Pulmonary artery endothelial cell (primary cell): ENCODE results near the gene NUFIP1. TPM values are rescaled to one million over a fixed set of nuclear protein-coding genes. Genes with fewer than 3 reads are reported as not detected.
"Not testable (repeated sequence)": the region's sequence is repeated elsewhere in the genome, so short reads cannot be mapped to it uniquely, and the experiment has no call there.

Experiments used
- DNase-seq: peaks from one replicate; pipeline ENCODE4 v3.0.0-alpha.2; 2011; ENCODE audit warnings: low read depth, low spot score
- total RNA-seq: library from RNA; depleted of rRNA; stranded (reverse); fragments of >200 nt; gene quantifications from 2 replicates; pipeline ENCODE4 v1.2.3, GENCODE V29; 2014

NUFIP1 gene
- total RNA-seq = 2.5 TPM in 2 replicates

GRCh38 chr13:44989071-44989889, at the start of gene NUFIP1, which contains the start of gene GPALPP1:
NUFIP1 (minus strand) TSS chr13:44989471; CDS start chr13:44989436, 35 bp downstream.
GPALPP1 (plus strand) TSS chr13:44989538; CDS start chr13:44989655, 117 bp downstream.
- peak; percentile 88 for DNase-seq

GRCh38 chr13:45036206-45036605, 46.9 kb upstream of the NUFIP1 start:
- DNase-seq = no peak

- DNase-seq = no peak
These were observed 45.1 kb upstream of the NUFIP1 start for GRCh38 chr13:45034342-45034741.

GRCh38 chr13:45024847-45025246, 35.6 kb upstream of the NUFIP1 start:
- DNase-seq = no peak

GRCh38 chr13:45021250-45021649, 32.0 kb upstream of the NUFIP1 start:
- DNase-seq = no peak

- not testable (repeated sequence) for DNase-seq
These were observed 30.7 kb upstream of the NUFIP1 start for GRCh38 chr13:45019981-45020380.

- DNase-seq = no peak
These were observed 27.6 kb upstream of the NUFIP1 start for GRCh38 chr13:45016792-45017425.

- peak; percentile 2 for DNase-seq
These were observed 26.0 kb upstream of the NUFIP1 start for GRCh38 chr13:45015300-45015699.

- DNase-seq = no peak
These were observed 21.9 kb upstream of the NUFIP1 start for GRCh38 chr13:45011198-45011597.

GRCh38 chr13:45007823-45008222, 18.6 kb upstream of the NUFIP1 start:
- no peak for DNase-seq

GRCh38 chr13:45007225-45007624, 18.0 kb upstream of the NUFIP1 start:
- DNase-seq = no peak

GRCh38 chr13:45004096-45004495, 14.8 kb upstream of the NUFIP1 start:
- DNase-seq = no peak

- DNase-seq = no peak
These were observed 14.1 kb upstream of the NUFIP1 start for GRCh38 chr13:45003417-45003816.

- DNase-seq = no peak
These were observed 670 bp upstream of the NUFIP1 start for GRCh38 chr13:44989941-44990340.

GRCh38 chr13:44978328-44978727, 10.9 kb downstream of the NUFIP1 start:
- DNase-seq = no peak

GRCh38 chr13:44976949-44977583, 12.2 kb downstream of the NUFIP1 start:
- DNase-seq = no peak

GRCh38 chr13:44976196-44976595, 13.1 kb downstream of the NUFIP1 start:
- DNase-seq = no peak

GRCh38 chr13:44974056-44974793, 15.0 kb downstream of the NUFIP1 start:
- peak; percentile 63 for DNase-seq

GRCh38 chr13:44972956-44973581, 16.2 kb downstream of the NUFIP1 start:
- DNase-seq = no peak

- DNase-seq = no peak
These were observed 17.3 kb downstream of the NUFIP1 start for GRCh38 chr13:44971656-44972595.
